ENCODE results near the gene BRI3BP.

Gene BRI3BP, protein sequence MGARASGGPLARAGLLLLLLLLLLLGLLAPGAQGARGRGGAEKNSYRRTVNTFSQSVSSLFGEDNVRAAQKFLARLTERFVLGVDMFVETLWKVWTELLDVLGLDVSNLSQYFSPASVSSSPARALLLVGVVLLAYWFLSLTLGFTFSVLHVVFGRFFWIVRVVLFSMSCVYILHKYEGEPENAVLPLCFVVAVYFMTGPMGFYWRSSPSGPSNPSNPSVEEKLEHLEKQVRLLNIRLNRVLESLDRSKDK

DNA sequence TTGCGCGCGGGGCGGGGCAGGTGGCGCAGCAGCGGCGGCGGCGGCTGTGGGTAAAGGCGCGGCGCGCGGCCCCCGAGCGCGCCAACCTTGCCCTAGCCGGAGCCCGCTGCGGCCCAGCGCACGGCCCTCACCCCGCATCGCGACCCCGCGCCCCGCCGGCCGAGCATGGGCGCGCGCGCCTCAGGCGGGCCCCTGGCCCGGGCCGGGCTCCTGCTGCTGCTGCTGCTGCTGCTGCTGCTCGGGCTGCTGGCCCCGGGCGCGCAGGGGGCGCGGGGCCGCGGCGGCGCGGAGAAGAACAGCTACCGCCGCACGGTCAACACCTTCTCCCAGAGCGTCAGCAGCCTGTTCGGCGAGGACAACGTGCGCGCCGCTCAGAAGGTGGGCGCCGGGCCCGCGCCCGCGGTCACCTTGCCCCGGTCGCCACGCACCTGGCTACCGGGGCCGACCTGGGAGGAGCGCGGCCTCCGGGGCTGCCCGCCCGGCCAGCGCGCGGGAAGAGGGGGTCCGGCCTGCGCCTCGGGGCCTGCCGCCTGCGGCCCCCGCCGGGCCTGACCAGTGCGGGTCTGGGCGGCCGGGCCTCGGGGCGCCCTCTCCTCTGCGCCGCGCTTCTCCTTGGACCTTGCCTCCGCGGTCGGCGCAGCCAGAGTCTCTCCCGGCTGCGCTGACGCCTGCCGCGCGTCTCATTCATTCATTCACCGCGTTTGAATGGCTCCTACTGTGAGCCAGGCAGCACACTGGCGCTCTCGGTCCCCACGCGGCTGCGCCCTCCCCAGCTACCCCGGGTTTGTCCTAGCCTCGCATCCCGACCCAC lies at the start of gene BRI3BP:
Gene BRI3BP (plus strand): TSS at position 20 of the 811 bp plus-strand sequence. CDS start 146 bp downstream, at position 166.
- peak; percentile 49 to 56 for DNase-seq

DNA sequence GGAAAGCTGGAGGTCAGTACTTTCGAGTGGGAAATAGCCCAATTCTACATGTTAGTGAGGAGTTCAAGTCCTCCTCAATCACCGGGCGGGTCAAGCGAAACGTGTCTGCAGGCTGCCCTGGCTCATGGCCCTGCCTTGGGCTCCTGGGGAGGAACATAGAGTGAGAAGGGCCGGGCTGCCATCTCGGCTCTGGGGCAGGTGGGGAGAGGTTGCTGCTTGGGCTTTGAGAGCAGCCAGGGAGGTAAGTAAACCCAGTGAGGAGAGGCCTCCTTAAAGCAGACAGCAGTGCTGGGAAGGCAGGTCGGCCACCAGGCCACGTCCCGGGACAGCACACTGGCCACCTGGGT lies 47.0 kb upstream of the BRI3BP start:
- no peak for DNase-seq

DNA sequence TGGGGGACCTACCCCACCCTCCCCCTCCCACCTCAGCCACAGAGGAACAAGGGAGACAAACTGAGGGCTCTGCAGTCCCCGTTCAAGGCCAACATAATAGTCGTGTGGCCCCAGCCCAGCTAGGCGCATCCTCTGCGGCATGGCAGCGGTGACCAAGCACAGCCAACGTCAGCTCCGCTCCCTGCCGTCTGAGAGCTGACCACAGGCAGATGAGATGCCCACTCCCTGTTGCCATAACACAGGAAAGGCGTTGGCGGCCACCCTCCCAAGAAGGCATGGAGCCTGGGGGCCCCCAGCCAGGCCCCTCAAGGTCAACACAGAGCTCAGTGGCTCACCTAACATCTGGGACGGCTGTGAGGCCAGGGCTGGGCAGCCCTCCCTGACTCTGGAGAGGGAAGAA lies 46.4 kb upstream of the BRI3BP start:
- DNase-seq: no peak

DNA sequence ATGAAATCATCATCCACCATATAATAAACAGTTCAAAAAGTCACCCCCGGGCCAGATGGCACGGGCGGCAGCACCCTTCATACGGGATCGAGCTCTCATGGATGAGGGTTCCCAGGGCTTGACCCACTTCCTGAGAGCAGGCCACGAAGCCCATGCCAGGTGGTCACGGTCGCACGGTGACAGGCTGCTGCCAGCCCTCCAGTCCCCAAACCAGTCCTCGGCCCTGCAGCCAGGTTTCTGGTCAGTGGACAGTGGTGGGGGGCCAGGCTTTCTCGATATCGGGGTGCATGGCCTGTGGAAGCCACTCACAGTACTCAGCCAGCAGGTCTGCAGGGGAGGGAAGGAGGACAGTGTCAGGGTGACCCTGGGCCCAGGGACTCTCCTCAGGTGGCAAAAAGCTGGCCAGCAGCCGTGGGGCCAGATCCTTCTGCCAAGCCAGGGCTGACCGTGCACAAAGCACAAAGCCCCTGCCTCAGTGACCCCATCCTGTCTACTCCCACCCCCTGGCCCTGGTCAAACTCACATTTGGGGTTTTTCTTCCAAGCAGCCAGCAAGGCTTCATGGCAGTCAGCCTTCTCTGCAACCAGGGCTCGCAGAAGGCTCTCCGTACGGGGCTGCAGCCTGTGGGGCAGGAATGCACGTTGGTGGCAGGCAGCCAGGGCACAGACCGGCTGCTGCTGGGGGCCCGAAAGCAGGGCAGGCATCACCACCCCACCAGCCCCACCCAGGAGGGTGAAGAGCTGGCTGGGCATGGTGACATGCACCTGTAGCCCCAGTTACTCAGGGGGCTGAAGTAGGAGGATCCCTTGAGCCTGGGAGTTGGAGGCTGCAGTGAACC lies 45.7 kb upstream of the BRI3BP start:
- no peak for DNase-seq

DNA sequence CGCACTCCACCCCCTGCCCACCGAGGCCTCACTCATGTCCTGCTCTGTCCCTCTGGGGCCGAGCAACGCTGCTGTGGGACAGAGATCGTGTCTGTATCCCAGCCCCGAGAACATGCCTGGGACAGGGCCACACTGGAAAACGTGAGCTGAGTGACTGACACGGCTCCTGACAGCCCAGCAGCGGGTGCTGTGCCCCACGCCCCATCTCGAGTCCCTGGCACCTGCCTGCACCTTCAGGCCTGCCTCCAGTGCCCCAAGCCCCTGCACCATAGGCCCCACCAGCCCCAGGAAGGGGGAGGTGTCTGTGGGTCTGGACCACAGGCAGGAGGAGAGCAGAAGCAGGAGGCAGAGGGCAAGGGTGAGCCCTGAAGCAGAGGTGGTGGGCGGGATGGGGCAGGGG lies 44.4 kb upstream of the BRI3BP start:
- DNase-seq: no peak

DNA sequence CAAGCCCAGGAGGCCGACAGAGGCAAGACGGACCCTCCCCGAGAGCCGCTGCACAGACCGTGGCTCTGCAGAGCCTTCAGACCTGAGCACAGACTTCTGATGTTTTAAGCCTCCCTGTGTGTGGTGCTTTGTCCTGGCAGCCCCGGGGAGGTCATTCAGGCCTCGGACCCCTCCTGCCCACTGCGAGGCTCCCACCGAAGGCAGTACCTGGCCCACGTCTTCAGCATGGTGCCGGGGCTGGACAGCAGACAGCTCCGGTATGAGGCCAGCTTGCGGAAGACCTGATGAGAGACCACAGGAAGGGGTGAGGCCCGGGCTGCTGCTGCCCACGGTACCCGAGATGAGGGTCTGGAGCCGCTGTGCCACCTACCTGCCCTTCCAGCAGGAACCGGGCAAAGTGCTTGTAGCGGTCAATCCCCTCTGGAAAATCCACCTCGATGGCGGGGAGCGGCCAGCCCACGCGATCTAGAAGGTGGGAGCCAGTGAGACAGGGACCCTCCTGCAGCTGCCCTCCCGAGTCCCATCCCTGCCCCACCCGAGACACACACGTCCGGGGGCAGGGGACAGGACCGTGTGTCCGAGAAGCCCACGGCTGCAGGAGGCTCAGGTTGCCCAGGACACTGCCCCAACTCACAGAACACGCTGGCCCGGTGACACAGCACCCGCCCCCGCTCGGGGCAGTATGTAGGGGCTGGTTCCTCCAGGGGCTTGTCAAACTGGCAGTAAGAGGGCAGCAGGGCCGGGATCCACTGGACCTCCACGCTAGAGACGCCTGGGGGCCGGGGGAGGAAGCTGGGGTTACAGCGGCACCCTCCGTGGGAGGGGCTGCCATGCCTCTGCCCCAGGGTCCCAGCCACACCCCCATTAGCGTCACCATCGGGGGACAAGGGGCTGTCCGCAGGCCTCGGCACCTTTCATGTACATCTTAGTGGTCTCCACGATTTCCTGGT lies 43.4 kb upstream of the BRI3BP start:
- no peak for DNase-seq

DNA sequence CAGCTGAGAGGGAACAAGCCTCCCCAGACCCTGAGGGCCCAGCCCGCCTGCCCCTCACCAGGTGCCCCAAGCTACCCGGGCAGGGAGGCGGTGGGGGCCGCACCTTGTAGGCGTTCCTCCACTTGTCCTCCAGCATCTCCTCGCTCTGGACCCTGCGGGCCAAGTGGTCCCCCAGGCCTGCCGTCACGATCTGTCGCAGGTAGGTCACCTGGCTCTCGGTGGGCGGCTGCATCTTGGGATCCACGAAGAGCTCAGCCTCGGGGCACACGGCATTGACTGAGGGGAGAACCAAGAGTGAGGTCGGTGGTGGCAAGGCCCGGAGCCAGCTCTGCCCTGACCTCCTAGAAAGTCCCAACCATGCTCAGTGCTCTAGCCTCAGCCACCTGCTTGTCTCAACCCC lies 41.1 kb upstream of the BRI3BP start:
- DNase-seq: no peak

DNA sequence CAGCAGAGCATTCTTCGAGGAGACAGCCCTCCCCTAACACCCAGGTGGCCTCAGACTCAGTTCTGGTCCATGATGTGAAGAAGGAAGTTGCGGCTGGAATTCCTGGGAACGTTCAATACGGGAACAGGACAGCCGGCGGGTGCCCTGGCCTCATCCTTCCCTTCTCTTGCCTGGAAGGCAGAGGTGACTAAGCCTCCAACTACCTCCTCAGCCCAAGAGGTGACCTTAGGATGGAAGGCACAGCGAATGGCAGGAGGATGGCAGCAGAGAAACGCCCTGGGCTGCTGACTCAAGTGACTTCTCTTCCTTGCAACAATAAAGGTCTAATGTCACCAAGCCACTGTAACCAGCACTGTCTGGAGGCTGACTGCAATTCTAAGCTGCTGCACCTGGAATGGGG lies 40.6 kb upstream of the BRI3BP start:
- DNase-seq: no peak

DNA sequence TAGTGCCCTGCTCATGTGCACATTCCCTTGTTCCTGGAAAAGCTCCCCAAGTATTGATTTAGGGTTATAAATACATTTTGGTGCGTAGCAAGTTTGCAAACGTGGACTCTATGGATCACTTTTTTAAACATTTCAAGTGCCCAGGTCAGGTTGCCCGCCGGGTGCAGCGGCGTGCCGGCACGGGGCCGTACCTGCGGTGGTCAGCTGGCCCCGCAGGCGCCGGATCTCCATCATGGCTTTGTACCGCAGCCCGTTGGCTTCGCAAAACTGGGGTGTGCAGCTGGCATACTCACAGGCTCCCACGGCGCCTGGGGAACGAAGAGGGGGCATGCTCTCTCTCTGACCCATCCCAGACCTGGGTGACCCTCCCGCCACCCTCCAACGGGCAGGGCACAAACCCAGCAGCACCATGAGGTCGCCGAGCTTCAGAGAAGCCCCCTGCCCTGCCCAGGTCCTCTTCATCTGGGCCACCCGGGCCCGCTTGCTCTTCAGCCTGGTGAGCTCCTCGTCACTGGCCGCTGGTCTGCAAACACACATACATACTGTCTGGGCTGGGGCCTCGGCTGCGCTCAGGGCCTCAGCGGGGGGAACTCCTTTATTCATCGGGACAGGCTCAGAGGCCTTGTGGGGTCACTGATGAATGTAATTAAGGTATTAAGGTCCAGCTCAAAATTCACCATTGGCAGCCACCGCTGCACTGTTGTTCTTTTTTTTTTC lies 39.6 kb upstream of the BRI3BP start:
- no peak for DNase-seq

DNA sequence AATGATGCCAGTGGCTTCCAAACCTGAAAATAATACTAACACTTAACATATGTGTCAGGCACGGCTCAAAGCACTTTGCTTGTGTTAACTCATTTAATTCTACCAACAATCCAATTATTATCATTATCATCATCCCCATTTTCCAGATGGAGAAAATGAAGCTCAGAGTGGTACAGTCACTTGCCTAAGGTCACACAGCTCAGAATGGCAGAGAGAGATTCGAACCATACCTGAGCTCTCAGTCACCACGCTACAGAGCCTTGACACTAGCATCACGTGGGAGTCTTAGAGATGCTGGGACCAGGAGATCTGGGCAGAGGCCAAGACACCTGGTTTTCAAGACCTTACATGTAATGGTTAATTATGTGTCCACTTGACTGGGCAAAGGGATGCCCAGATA lies 38.7 kb upstream of the BRI3BP start:
- no peak for DNase-seq

DNA sequence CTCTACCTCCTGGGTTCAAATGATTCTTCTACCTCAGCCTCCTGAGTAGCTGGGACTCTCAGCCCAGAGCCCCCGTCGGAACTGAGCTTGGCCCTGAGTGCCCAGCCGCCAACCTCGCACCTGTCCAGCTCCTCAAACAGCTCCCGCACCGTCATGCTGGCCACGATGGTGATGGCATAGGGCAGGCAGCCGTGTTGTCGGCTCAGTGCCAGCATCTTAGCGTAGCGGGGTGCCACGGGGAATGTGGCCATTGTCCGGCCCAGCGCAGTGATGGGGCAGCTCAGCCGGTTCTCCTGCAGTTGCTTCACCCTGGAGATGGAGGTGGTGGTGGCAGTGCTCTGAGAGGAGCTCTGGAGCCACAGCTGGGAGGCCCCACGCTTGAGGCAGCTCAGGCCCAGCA lies 36.9 kb upstream of the BRI3BP start:
- DNase-seq: no peak

DNA sequence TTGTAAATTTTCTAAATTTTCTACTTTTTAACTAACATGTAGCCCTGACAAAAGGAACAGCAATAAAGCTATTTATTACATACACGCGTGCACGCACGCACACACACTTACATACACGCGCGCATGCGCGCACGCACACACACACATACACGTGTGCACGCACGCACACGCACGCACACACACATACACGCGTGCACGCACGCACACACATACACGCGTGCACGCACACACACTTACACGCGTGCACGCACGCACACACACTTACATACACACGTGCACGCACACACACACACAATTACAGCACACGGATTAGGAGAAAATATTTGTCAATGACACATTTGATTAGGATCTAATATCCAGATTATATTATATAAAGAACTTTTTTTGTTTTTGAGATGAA lies 32.4 kb upstream of the BRI3BP start:
- no peak for DNase-seq

DNA sequence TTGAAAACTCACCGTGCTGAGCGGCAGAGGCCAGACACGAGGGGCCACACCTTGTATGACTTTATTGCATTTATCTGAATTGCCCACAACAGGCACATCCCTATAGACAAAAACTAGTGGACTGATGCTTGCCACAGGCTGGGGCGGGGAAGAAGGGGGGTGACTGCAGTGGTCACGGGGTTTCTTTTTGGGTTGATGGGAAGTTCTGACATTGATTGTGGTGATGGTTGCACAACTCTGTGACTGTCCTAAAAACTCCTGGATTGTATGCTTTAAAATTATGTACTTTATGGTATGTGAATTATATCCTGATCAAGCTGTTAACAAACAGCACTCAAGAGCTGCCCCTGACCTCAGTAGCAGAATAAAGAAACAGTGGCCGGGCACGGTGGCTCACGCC lies 30.2 kb upstream of the BRI3BP start:
- DNase-seq: no peak

DNA sequence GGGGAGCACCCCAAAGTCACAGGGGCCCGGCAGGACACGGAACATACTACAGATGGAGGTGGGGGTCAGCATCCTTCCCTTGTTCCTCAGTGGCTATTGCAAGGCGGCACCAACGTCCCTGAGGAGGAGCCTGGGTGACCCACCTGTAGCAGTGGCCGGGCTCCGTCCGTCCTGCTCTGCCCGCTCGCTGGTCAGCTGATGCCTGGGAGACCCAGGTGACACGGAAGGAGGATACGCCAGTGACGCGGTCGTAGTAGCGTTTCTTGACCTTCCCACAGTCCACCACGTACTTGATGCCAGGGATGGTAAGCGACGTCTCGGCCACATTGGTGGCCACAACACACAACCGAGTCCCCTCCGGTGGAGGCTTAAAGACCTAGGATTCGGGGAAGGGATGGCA lies 29.2 kb upstream of the BRI3BP start:
- DNase-seq: no peak

DNA sequence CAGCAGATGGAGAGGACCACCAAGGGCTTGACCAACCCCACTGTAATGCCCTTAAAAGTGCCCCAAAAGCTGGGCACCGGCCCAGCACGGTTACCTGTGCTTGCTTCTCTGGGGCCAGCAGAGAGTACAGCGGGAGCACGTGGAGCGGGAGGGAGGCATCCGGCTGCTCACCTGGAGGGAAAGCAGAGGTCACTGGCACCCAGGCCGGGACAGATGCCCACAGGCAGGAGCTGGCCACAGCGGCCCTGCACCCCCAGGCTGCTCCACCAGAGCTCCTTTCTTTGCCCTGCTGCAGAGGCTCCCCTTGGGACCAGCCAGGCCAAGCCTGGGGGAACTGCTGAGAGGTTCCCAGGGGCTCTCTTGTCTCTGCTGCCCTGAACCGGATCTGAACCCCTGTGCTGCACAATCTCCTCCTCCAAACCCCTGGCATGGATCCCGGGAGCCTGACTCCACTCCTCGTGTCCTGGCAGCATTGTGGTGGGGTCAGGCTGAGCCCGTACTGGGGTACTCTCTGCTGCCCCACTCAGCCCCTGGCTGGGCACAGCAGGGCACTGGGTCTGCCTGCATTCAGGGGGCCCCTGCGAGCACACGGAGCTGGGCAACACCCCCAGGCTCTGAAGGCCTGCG lies 28.5 kb upstream of the BRI3BP start:
- DNase-seq: no peak

DNA sequence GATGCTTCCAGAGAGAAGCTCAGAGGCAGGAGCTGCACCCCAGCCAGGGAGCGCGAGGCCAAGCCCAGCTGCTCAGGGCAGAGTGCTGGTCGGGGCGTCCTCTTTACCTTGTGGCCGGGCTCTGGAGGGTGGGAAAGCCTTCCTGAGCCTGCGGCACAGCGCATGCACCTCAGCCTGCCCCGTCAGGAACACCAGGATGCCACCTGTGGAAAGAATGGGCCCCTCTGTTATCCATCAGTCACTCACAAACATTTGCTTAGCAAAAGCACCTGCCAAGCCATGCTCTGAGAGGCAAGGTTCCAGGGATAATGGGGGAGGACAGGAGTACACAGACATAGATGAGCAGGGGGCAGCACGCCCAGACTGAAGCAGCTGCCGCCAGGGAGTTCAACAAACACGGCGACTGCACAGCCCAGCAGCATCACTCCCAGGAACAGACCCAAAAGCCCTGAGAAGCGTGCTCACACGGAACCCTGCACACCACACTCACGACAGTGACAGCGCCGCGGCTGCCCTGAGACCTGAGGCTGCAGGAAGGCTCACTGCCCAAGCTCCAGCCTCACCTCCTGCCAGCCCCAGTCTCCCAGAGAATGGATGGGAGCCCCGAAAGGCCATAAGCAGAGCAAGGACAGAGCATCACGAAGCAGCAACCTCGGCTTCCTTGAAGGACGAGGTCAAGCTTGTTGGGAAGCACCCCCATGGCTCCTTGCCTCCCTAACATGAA lies 26.3 kb upstream of the BRI3BP start:
- no peak for DNase-seq

DNA sequence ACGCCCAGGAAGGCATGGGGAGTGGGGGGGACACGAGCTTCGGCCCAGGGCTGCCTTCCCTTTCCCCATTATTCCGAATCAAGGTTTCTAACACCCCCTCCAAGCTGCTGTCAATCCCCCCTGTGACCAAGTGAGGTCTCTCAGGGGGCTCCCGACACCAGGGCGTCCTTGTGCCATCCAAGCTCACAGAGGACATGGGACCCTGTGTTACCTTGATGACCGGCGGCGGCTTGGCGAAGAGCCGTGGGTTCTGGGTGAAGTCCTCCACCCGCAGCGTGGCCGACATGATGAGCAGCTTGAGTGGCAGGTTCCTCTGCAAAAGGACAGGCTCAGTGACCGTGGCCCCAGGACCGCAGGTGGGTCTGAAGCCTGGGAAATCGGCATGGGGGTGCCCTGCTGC lies 24.8 kb upstream of the BRI3BP start:
- no peak for DNase-seq

DNA sequence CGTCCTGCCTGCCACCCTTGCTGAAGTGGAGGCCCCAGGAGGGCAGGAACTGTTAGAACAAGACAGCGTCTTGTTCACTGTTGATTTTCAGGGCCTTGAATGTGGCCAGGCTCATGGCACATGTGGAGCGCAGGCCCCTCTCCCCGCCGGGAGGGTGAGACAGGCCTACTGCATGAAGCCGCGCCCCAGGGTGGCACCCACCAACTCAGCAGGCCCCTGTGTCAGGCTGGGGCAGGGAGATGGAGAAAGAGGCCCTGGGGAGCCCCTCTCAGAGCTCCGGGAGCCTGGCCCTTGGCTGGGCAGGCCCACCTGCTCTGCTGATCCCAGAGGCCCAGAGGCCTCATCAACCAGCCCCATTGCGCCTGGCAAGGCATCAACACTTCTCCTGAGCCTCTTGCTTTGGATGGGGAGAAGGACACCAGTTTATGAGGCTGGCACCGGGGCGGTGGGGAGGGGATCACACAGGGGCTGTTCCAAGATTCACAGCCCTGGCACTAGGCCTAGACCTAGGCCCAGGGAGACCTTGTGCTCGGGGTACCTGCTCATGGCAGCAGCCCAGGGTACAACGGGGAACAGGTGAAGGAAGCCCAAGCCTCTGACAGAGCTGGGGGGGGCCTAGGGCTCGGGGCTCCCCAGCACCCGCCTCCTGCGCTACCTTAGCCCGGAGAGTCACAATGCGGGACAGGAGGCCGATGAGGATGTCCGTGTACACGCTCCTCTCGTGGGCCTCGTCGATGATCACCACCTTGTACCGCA lies 22.6 kb upstream of the BRI3BP start:
- DNase-seq: no peak

DNA sequence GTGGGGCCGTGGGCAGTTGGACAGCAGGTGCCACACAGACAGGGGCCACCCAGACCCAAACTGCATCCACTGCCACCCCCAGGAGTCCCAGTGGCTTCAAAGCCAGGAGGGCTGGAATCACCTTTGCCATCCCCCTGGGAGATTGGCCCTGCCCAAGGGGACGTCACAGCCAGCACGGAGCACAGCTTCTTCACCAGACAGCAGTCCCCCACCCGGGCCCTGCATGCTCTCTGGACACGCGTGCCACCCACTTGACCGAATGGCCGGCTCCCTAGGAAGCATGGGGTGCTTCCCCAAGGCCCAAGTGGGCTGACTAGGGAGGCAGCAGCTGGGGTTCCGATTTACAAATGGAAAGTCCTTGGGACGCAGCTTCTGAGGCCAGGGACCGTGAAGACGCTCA lies 21.8 kb upstream of the BRI3BP start:
- DNase-seq: no peak

DNA sequence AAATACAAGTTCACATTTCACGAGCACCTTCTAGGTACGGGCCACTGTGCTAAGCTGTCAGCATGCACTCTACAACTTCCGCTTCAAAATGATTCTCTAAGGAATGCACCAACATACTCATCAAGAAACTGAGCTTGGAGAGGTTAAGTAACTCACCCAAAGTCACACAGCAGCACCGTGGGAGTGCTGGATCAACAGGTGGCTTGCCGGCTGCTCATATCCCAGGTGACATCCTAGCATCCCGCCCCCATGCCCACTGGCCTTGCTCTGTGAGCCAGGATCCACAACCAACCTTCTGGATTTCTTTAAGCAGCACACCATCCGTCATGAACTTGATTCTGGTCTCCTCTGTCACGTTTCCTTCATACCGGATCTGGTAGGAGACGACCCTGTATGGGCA lies 21.2 kb upstream of the BRI3BP start:
- no peak for DNase-seq

Measured in activated CD4-positive, alpha-beta T cell treated with anti-CD3 and anti-CD28 coated beads, Interleukin-2, amount 50 U/mL, for 48 hours (primary cell).